K562 (cell line): ENCODE data around the gene MEAF6. TPM values are rescaled to one million over a fixed set of nuclear protein-coding genes. Genes with fewer than 3 reads are reported as not detected.

ENCODE experiments used
- CAMTA2 ChIP-seq: fragments of 250-450 bp; sonication (Bioruptor Pico); conservative IDR thresholded peaks from 2 replicates; pipeline ENCODE4 v1.5.1; 2022
- HDAC3 ChIP-seq: fragments of 450-650 bp; IDR thresholded peaks from 2 replicates; pipeline ENCODE4 v1.6.1; 2018; ENCODE audit warnings: borderline replicate concordance, mild to moderate bottlenecking, moderate library complexity; ENCODE audit not compliant: partially characterized antibody
- LEF1 ChIP-seq: fragments of 450-650 bp; IDR thresholded peaks from 2 replicates; pipeline ENCODE4 v1.6.1; 2016; ENCODE audit warnings: mild to moderate bottlenecking
- MAFK ChIP-seq: IDR thresholded peaks from 2 replicates; pipeline ENCODE4 v1.6.1; 2011; ENCODE audit warnings: low read length, improper control_type of control experiment
- MTA2 ChIP-seq: fragments of 450-650 bp; IDR thresholded peaks from 2 replicates; pipeline ENCODE4 v1.6.1; 2016; ENCODE audit warnings: low read depth
- MYBL2 ChIP-seq, 2 experiments: fragments of 450-650 bp in 1 of 2; sonication (generic) in 1 of 2; formaldehyde crosslinking in 1 of 2; IDR thresholded peaks; 2 replicates each; pipeline versions ENCODE4 v1.6.1 to v1.8.1; 2017 to 2022; ENCODE audit warnings: borderline replicate concordance in 1 of 2, inconsistent platforms in 1 of 2, low read depth in 1 of 2, mild to moderate bottlenecking in 1 of 2, missing genetic modification reagents in 1 of 2, moderate library complexity in 1 of 2
- PHTF2 ChIP-seq: fragments of 250-450 bp; sonication (Bioruptor Pico); IDR thresholded peaks from 2 replicates; pipeline ENCODE4 v1.5.0; 2021; ENCODE audit warnings: mild to moderate bottlenecking
- RAD51 ChIP-seq: fragments of 450-650 bp; IDR thresholded peaks from 2 replicates; pipeline ENCODE4 v1.7.1; 2016; ENCODE audit warnings: low read depth, mild to moderate bottlenecking, borderline replicate concordance
- RBBP5 ChIP-seq: fragments of 200-600 bp; sonication (generic); IDR thresholded peaks from 2 replicates; pipeline ENCODE4 v1.6.1; 2012; ENCODE audit warnings: borderline replicate concordance, mild to moderate bottlenecking, low read length, control low read depth, inconsistent platforms; ENCODE audit not compliant: insufficient read depth, poor library complexity, severe bottlenecking
- SMARCB1 ChIP-seq: IDR thresholded peaks from 2 replicates; pipeline ENCODE4 v1.6.1; 2011; ENCODE audit warnings: improper control_type of control experiment, low read depth; ENCODE audit not compliant: insufficient read length
- TAF15 ChIP-seq: fragments of 200-400 bp; formaldehyde crosslinking; IDR thresholded peaks from 2 replicates; pipeline ENCODE4 v1.6.1; 2017; ENCODE audit warnings: mild to moderate bottlenecking, low read depth, low read length, moderate library complexity
- TFAM ChIP-seq: fragments of 250-450 bp; sonication (Bioruptor Pico); conservative IDR thresholded peaks from 2 replicates; pipeline ENCODE4 v1.5.0; 2021; ENCODE audit warnings: mild to moderate bottlenecking, moderate library complexity
- ZC3H4 ChIP-seq: sonication (generic); formaldehyde crosslinking; IDR thresholded peaks from 2 replicates; pipeline ENCODE4 v1.9.0; 2021; ENCODE audit warnings: missing genetic modification reagents, borderline replicate concordance
- ZNF134 ChIP-seq: fragments of 250-450 bp; sonication (Bioruptor Pico); conservative IDR thresholded peaks from 2 replicates; pipeline ENCODE4 v1.4.0; 2020
- ZNF143 ChIP-seq: sonication (generic); formaldehyde crosslinking; IDR thresholded peaks from 2 replicates; pipeline ENCODE4 v1.9.0; 2022; ENCODE audit warnings: mild to moderate bottlenecking, missing genetic modification reagents
- ZNF184 ChIP-seq: sonication (generic); formaldehyde crosslinking; IDR thresholded peaks from 2 replicates; pipeline ENCODE4 v1.5.0; 2020; ENCODE audit warnings: missing genetic modification reagents
- ZNF263 ChIP-seq: sonication (generic); formaldehyde crosslinking; IDR thresholded peaks from 2 replicates; pipeline ENCODE4 v1.8.0; 2022; ENCODE audit warnings: mild to moderate bottlenecking, missing genetic modification reagents, borderline replicate concordance
- ZNF354B ChIP-seq: fragments of 250-450 bp; sonication (Bioruptor Pico); IDR thresholded peaks from 2 replicates; pipeline ENCODE4 v1.4.0; 2020
- ZNF444 ChIP-seq: fragments of 250-450 bp; sonication (Bioruptor Pico); IDR thresholded peaks from 2 replicates; pipeline ENCODE4 v1.4.0; 2020; ENCODE audit warnings: mild to moderate bottlenecking, moderate library complexity
- ZNF57 ChIP-seq: fragments of 450-650 bp; formaldehyde crosslinking; IDR thresholded peaks from 2 replicates; pipeline ENCODE4 v1.4.0; 2020; ENCODE audit warnings: mild to moderate bottlenecking, moderate library complexity
- ZNF644 ChIP-seq: fragments of 200-800 bp; sonication (Bioruptor generic); IDR thresholded peaks from 2 replicates; pipeline ENCODE4 v1.6.1; 2016; ENCODE audit warnings: low read depth, missing genetic modification characterization, missing compliant biosample characterization
- ZNF696 ChIP-seq: fragments of 250-450 bp; sonication (Bioruptor Pico); conservative IDR thresholded peaks from 2 replicates; pipeline ENCODE4 v1.4.0; 2020; ENCODE audit warnings: mild to moderate bottlenecking, moderate library complexity
- ZNF77 ChIP-seq: fragments of 250-450 bp; sonication (Bioruptor Pico); IDR thresholded peaks from 2 replicates; pipeline ENCODE4 v1.5.0; 2020
- polyA plus RNA-seq, 8 experiments: library from polyadenylated mRNA; depleted of rRNA in 4 of 8; stranded (reverse) in 5 of 8; unstranded in 3 of 8; fragments of >200 nt; fragmentation: Nextera tagmentation in 2 of 8; fragmentation: Illumina TruSeq in 1 of 8; extraction: Ambion mirVana in 2 of 8; extraction: Trizol in 1 of 8; gene quantifications; 2 replicates each; pipeline versions ENCODE4 v1.2.1 to v1.2.3, GENCODE V29; 2011 to 2014; ENCODE audit warnings: inconsistent platforms in 1 of 8, missing spikeins in 1 of 8
- total RNA-seq, 7 experiments: library from RNA; depleted of rRNA in 6 of 7; stranded (reverse); fragments of >200 nt in 6 of 7; fragmentation: Illumina TruSeq in 2 of 7; extraction: Trizol in 2 of 7; gene quantifications; 2 replicates each; pipeline versions ENCODE4 v1.2.1 to v1.2.3, GENCODE V29; 2011 to 2021; ENCODE audit warnings: low replicate concordance in 1 of 7
- TF ChIP-seq, protein P1 (sequence below): fragments of 250-450 bp; sonication (Bioruptor Pico); IDR thresholded peaks from 2 replicates; pipeline ENCODE4 v1.8.0; 2021; ENCODE audit warnings: borderline replicate concordance, mild to moderate bottlenecking, moderate library complexity; ENCODE audit not compliant: poor library complexity, severe bottlenecking
- TF ChIP-seq, protein P2 (sequence below): IDR thresholded peaks from 3 replicates; pipeline ENCODE4 v1.6.1; 2011; ENCODE audit warnings: borderline replicate concordance, mild to moderate bottlenecking; ENCODE audit not compliant: insufficient read length, insufficient read depth
- TF ChIP-seq, protein P3 (sequence below): fragments of 250-450 bp; sonication (Bioruptor Pico); IDR thresholded peaks from 2 replicates; pipeline ENCODE4 v1.4.0; 2020; ENCODE audit warnings: mild to moderate bottlenecking, moderate library complexity

MEAF6 gene
- total and polyA plus RNA-seq, 9 of the 15 experiments (the other 6 are each of a cell fraction or from before 2014, with no cell fraction given), result 55.0 to 151 (median 92.3) TPM

DNA sequence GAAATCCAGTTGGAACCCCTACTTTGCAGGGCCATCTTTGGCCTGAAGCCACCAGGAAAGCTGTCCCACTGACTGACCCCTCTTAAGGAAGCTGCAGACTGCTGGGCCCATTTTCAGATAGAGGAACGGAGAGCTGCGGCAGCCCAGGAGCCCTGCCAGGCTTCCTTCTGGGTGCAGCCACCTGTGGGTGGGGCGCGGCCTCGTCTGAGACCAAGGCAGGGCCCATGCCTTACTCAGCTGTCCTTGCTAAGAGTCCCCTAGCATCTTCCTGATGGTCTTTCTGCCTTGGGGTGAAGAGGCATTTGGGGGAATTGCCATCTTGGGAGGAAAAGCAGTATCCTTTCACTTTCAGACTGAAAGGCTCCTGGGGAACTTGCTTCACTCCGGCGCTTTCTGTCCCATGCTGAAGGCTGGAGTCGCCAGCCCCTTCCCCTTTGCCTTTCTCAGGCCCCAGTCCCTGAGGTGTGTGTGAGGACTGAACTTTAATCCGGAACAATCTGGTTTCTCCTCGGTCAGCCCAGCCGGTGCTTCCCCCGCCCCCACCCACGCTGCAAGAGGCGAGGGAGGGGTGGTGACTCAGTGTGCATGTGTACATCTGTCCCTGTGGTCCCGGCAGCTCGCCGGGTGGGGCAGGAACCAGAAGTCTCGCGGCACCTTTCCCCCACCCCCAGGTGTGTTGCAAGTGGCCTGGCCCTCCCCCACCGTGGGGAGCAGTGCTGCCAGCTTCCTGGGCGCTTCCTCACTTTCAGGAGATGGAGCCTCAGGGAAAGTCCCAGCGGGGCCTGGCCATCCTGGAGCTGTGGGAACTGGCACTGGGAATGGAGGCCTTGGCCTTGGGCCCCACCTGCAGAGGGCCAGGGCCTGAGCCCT is 35.1 kb downstream of the MEAF6 start (continued):
- TF ChIP-seq PHTF2 (CRISPR knock-in tag) (no peak), ZNF184 (CRISPR knock-in tag) (no peak), RBBP5 (no peak), ZNF263 (CRISPR knock-in tag) (no peak), ZNF644 (tag) (no peak), LEF1 (peak; percentile 95), CAMTA2 (CRISPR knock-in tag) (no peak), ZNF57 (CRISPR knock-in tag) (no peak), ZC3H4 (no peak), MYBL2 (IDR thresholded peaks at IDR 0.05; ENCODE audit: low read depth) (no peak), MYBL2 (CRISPR knock-in tag; IDR thresholded peaks at IDR 0.05; ENCODE audit: borderline replicate concordance) (no peak), MAFK (no peak), ZNF134 (no peak), ZNF143 (CRISPR knock-in tag) (no peak), ZNF444 (CRISPR knock-in tag) (no peak), TFAM (CRISPR knock-in tag) (no peak), ZNF77 (no peak), MTA2 (peak; percentile 15; the same call in 1 of the 2 replicates), ZNF354B (no peak), TAF15 (no peak), SMARCB1 (no peak), HDAC3 (no peak), RAD51 (no peak), ZNF696 (CRISPR knock-in tag) (no peak)
- TF ChIP-seq, protein P1, sequence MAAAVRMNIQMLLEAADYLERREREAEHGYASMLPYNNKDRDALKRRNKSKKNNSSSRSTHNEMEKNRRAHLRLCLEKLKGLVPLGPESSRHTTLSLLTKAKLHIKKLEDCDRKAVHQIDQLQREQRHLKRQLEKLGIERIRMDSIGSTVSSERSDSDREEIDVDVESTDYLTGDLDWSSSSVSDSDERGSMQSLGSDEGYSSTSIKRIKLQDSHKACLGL (CRISPR knock-in tag), result no peak
- TF ChIP-seq, protein P2, sequence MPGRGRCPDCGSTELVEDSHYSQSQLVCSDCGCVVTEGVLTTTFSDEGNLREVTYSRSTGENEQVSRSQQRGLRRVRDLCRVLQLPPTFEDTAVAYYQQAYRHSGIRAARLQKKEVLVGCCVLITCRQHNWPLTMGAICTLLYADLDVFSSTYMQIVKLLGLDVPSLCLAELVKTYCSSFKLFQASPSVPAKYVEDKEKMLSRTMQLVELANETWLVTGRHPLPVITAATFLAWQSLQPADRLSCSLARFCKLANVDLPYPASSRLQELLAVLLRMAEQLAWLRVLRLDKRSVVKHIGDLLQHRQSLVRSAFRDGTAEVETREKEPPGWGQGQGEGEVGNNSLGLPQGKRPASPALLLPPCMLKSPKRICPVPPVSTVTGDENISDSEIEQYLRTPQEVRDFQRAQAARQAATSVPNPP, result no peak
- TF ChIP-seq, protein P3, sequence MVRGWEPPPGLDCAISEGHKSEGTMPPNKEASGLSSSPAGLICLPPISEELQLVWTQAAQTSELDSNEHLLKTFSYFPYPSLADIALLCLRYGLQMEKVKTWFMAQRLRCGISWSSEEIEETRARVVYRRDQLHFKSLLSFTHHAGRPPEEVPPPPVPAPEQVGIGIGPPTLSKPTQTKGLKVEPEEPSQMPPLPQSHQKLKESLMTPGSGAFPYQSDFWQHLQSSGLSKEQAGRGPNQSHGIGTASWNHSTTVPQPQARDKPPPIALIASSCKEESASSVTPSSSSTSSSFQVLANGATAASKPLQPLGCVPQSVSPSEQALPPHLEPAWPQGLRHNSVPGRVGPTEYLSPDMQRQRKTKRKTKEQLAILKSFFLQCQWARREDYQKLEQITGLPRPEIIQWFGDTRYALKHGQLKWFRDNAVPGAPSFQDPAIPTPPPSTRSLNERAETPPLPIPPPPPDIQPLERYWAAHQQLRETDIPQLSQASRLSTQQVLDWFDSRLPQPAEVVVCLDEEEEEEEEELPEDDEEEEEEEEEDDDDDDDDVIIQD (CRISPR knock-in tag), result no peak
